ENCODE measurements around the gene BRAF. TPM values are rescaled to one million over a fixed set of nuclear protein-coding genes. Genes with fewer than 3 reads are reported as not detected.

Gene BRAF
- total RNA-seq, 1 donor from 2014 or later, result 26.0 TPM

- TF ChIP-seq EZH2 (IDR thresholded peaks at IDR 0.05; ENCODE audit: insufficient read depth, low read length) (no peak), CTCF (IDR thresholded peaks at IDR 0.05; ENCODE audit: insufficient read depth, low read depth, low read length) (no peak)
- no peak for DNase-seq (ENCODE audit: low read depth)
- no peak overlapping the region for H3K4me2 ChIP-seq (ENCODE audit: low read length)
These were observed 217.6 kb downstream of the BRAF start for GRCh38 chr7:140707132-140707531.

GRCh38 chr7:140704205-140704604, 220.5 kb downstream of the BRAF start:
- Mint-ChIP-seq H3K36me3 (ENCODE audit: low read depth, unreplicated experiment) (peaks cover 14% of the 10 kb centered on the region), H3K4me1 (ENCODE audit: low read depth, unreplicated experiment) (peaks cover 7% of the 10 kb centered on the region), H3K27ac (ENCODE audit: unreplicated experiment) (no peak overlapping the region), H3K4me3 (ENCODE audit: unreplicated experiment) (no peak overlapping the region), H3K27me3 (ENCODE audit: low read depth, unreplicated experiment) (no peaks in the 10 kb centered on the region), H3K9me3 (ENCODE audit: unreplicated experiment) (no peaks in the 10 kb centered on the region)
- H3K4me3 ChIP-seq (ENCODE audit: insufficient read depth, low read depth, low read length), result no peak overlapping the region
- H3K27ac ChIP-seq (ENCODE audit: low read depth, low read length), result no peak overlapping the region
- H3K36me3 ChIP-seq (ENCODE audit: insufficient read depth, low read length), result peaks cover 5% of the 10 kb centered on the region
- no peaks in the 10 kb centered on the region for H3K27me3 ChIP-seq (ENCODE audit: insufficient read depth, low read length)
- no peak overlapping the region for H2AFZ ChIP-seq (ENCODE audit: low read depth, low read length)
- TF ChIP-seq CTCF (IDR thresholded peaks at IDR 0.05; ENCODE audit: insufficient read depth, low read depth, low read length) (no peak), EZH2 (IDR thresholded peaks at IDR 0.05; ENCODE audit: insufficient read depth, low read length) (no peak)
- H3K4me1 ChIP-seq (ENCODE audit: insufficient read depth, low read length), result no peaks in the 10 kb centered on the region
- no peak for DNase-seq (ENCODE audit: low read depth)
- H3K79me2 ChIP-seq (ENCODE audit: insufficient read depth, low read length), result peaks cover 47% of the 10 kb centered on the region
- no peak overlapping the region for H3K9ac ChIP-seq (ENCODE audit: low read length)
- H4K20me1 ChIP-seq (ENCODE audit: insufficient read depth, low read length), result peaks cover 41% of the 10 kb centered on the region
- no peak overlapping the region for H3K4me2 ChIP-seq (ENCODE audit: low read length)
- FAIRE-seq, result no peak
- H3K9me3 ChIP-seq (ENCODE audit: insufficient read depth, low read depth, low read length), result no peaks in the 10 kb centered on the region

More at GRCh38 chr7:140707132-140707531, 217.6 kb downstream of the BRAF start:
- Histone ChIP-seq H3K79me2 (ENCODE audit: insufficient read depth, low read length) (peaks cover 18% of the 10 kb centered on the region), H3K4me1 (ENCODE audit: insufficient read depth, low read length) (no peaks in the 10 kb centered on the region), H3K27ac (ENCODE audit: low read depth, low read length) (no peak overlapping the region), H3K27me3 (ENCODE audit: insufficient read depth, low read length) (no peaks in the 10 kb centered on the region), H3K36me3 (ENCODE audit: insufficient read depth, low read length) (peaks cover 5% of the 10 kb centered on the region), H4K20me1 (ENCODE audit: insufficient read depth, low read length) (peaks cover 21% of the 10 kb centered on the region), H3K9me3 (ENCODE audit: insufficient read depth, low read depth, low read length) (no peaks in the 10 kb centered on the region), H3K9ac (ENCODE audit: low read length) (no peak overlapping the region), H3K4me3 (ENCODE audit: insufficient read depth, low read depth, low read length) (no peak overlapping the region), H2AFZ (ENCODE audit: low read depth, low read length) (no peak overlapping the region)
- Mint-ChIP-seq H3K9me3 (ENCODE audit: unreplicated experiment) (peaks cover 5% of the 10 kb centered on the region), H3K4me3 (ENCODE audit: unreplicated experiment) (no peak overlapping the region), H3K27me3 (ENCODE audit: low read depth, unreplicated experiment) (no peaks in the 10 kb centered on the region), H3K27ac (ENCODE audit: unreplicated experiment) (no peak overlapping the region), H3K4me1 (ENCODE audit: low read depth, unreplicated experiment) (peaks cover 4% of the 10 kb centered on the region), H3K36me3 (ENCODE audit: low read depth, unreplicated experiment) (peaks cover 16% of the 10 kb centered on the region)
- no peak for FAIRE-seq

GRCh38 chr7:140702774-140703173, 222.0 kb downstream of the BRAF start:
- H3K4me1 Mint-ChIP-seq (ENCODE audit: low read depth, unreplicated experiment), result peaks cover 15% of the 10 kb centered on the region
- peaks cover 5% of the 10 kb centered on the region for H3K36me3 ChIP-seq (ENCODE audit: insufficient read depth, low read length)

More at GRCh38 chr7:140702774-140703173, 222.0 kb downstream of the BRAF start:
- Histone ChIP-seq H3K79me2 (ENCODE audit: insufficient read depth, low read length) (peaks cover 61% of the 10 kb centered on the region), H3K27me3 (ENCODE audit: insufficient read depth, low read length) (no peaks in the 10 kb centered on the region), H3K4me2 (ENCODE audit: low read length) (no peak overlapping the region), H3K9me3 (ENCODE audit: insufficient read depth, low read depth, low read length) (no peaks in the 10 kb centered on the region), H4K20me1 (ENCODE audit: insufficient read depth, low read length) (peaks cover 52% of the 10 kb centered on the region), H3K4me1 (ENCODE audit: insufficient read depth, low read length) (no peaks in the 10 kb centered on the region), H3K4me3 (ENCODE audit: insufficient read depth, low read depth, low read length) (no peak overlapping the region), H2AFZ (ENCODE audit: low read depth, low read length) (no peak overlapping the region), H3K27ac (ENCODE audit: low read depth, low read length) (no peak overlapping the region), H3K9ac (ENCODE audit: low read length) (no peak overlapping the region)
- no peaks in the 10 kb centered on the region for H3K9me3 Mint-ChIP-seq (ENCODE audit: unreplicated experiment)
- FAIRE-seq (no peak), DNase-seq (ENCODE audit: low read depth) (no peak)
- H3K4me3 Mint-ChIP-seq (ENCODE audit: unreplicated experiment), result peak overlapping the region; percentile 12
- no peaks in the 10 kb centered on the region for H3K27me3 Mint-ChIP-seq (ENCODE audit: low read depth, unreplicated experiment)
- peaks cover 14% of the 10 kb centered on the region for H3K36me3 Mint-ChIP-seq (ENCODE audit: low read depth, unreplicated experiment)
- TF ChIP-seq CTCF (IDR thresholded peaks at IDR 0.05; ENCODE audit: insufficient read depth, low read depth, low read length) (no peak), EZH2 (IDR thresholded peaks at IDR 0.05; ENCODE audit: insufficient read depth, low read length) (no peak)
- peak overlapping the region; percentile 68 for H3K27ac Mint-ChIP-seq (ENCODE audit: unreplicated experiment)

Measured in astrocyte (in vitro differentiated cells and primary cell).